Endothelial cell of umbilical vein (primary cell): ENCODE measurements around the gene ALX3. TPM values are rescaled to one million over a fixed set of nuclear protein-coding genes. Genes with fewer than 3 reads are reported as not detected.

Experiments used
- BruUV-seq: library from RNA; stranded (reverse); fragments of 400-500 nt; replicated peaks from 2 replicates; lab custom pipeline; 2021; lab: Mats Ljungman, UMichigan
- CTCF ChIA-PET: fragments of 300-600, 350-600 bp; sonication (Branson Sonifier 250); formaldehyde crosslinking; loops from one replicate; lab custom pipeline; 2021; ENCODE audit warnings: antibody characterized with exemption, inconsistent platforms; lab: Charles Lee
- POLR2A ChIA-PET: fragments of 300-600, 350-600 bp; sonication (Branson Sonifier 250); formaldehyde crosslinking; loops from one replicate; lab custom pipeline; 2021; ENCODE audit warnings: antibody characterized with exemption, inconsistent platforms; lab: Charles Lee
- DNase-seq: peaks from one replicate; pipeline ENCODE4 v3.0.0-alpha.2; 2011; ENCODE audit warnings: low read depth, low spot score
- FAIRE-seq: peaks from 2 replicates; lab custom pipeline; 2011; peaks lifted over from hg19 to GRCh38; lab: Jason Lieb, UNC
- H2AFZ ChIP-seq: 2 replicates; pipeline ENCODE4 v1.6.0; 2012; ENCODE audit warnings: low read depth, low read length, control low read depth, inconsistent platforms
- H3K27ac ChIP-seq: 2 replicates; pipeline ENCODE4 v1.5.1; 2011; ENCODE audit warnings: low read depth, mild to moderate bottlenecking, control low read depth, low read length, moderate library complexity; ENCODE audit not compliant: insufficient read depth
- H3K27me3 ChIP-seq, 2 experiments: 2 replicates each; pipeline versions ENCODE4 v1.6.0 to v1.6.1; 2011; ENCODE audit warnings: low read length in 2 of 2, mixed read lengths in 1 of 2; ENCODE audit not compliant: control insufficient read depth in 2 of 2, insufficient read depth in 2 of 2
- H3K36me3 ChIP-seq, 2 experiments: 2 replicates in 1 of 2; 3 replicates in 1 of 2; pipeline ENCODE4 v1.5.1; 2011; ENCODE audit warnings: low read length in 2 of 2, mild to moderate bottlenecking in 1 of 2, moderate library complexity in 1 of 2; ENCODE audit not compliant: control insufficient read depth in 2 of 2, insufficient read depth in 2 of 2; ENCODE audit errors: extremely low read depth in 1 of 2
- H3K4me1 ChIP-seq: 3 replicates; pipeline ENCODE4 v1.5.1; 2011; ENCODE audit warnings: mild to moderate bottlenecking, low read length; ENCODE audit not compliant: control insufficient read depth, insufficient read depth; ENCODE audit errors: extremely low read depth
- H3K4me2 ChIP-seq: 2 replicates; pipeline ENCODE4 v1.6.1; 2011; ENCODE audit warnings: low read length, control low read depth, mixed read lengths; ENCODE audit not compliant: insufficient read depth
- H3K4me3 ChIP-seq, 3 experiments: fragments of 200-600 bp in 1 of 3; sonication (generic), shearing (Covaris generic) in 1 of 3; replicated peaks in 1 of 3; 2 replicates each; pipeline ENCODE4 v1.5.1; 2011 to 2016; ENCODE audit warnings: control low read depth in 3 of 3, low read length in 3 of 3, mild to moderate bottlenecking in 2 of 3, inconsistent platforms in 1 of 3, low read depth in 1 of 3, moderate library complexity in 1 of 3; ENCODE audit not compliant: insufficient read depth in 1 of 3
- H3K79me2 ChIP-seq: 2 replicates; pipeline ENCODE4 v1.6.0; 2012; ENCODE audit warnings: low read length, inconsistent platforms; ENCODE audit not compliant: control insufficient read depth, insufficient read depth
- H3K9ac ChIP-seq: replicated peaks from 2 replicates; pipeline ENCODE3; 2011; ENCODE audit warnings: low read length, control low read depth; ENCODE audit not compliant: insufficient read depth; ENCODE audit errors: extremely low read depth
- H3K9me1 ChIP-seq: replicated peaks from 3 replicates; pipeline ENCODE4 v1.6.0; 2011; ENCODE audit warnings: mild to moderate bottlenecking, low read length; ENCODE audit not compliant: control insufficient read depth, insufficient read depth; ENCODE audit errors: extremely low read depth
- H3K9me3 ChIP-seq: replicated peaks from 2 replicates; pipeline ENCODE4 v1.5.1; 2012; ENCODE audit warnings: low read length, inconsistent platforms; ENCODE audit not compliant: control insufficient read depth, insufficient read depth
- H4K20me1 ChIP-seq: replicated peaks from 2 replicates; pipeline ENCODE3; 2011; ENCODE audit warnings: mild to moderate bottlenecking, low read length; ENCODE audit not compliant: control insufficient read depth, insufficient read depth; ENCODE audit errors: extremely low read depth
- CTCF ChIP-seq, 2 donors: IDR thresholded peaks; 1 replicate in 1 of 2; 2 replicates in 1 of 2; pipeline ENCODE4 v1.5.1; 2011; ENCODE audit warnings: low read length in 2 of 2, mild to moderate bottlenecking in 2 of 2, moderate library complexity in 2 of 2, control low read depth in 1 of 2, inconsistent platforms in 1 of 2, low read depth in 1 of 2; ENCODE audit not compliant: insufficient read depth in 1 of 2; ENCODE audit errors: extremely low read depth in 1 of 2
- EZH2 ChIP-seq: IDR thresholded peaks from 2 replicates; pipeline ENCODE4 v1.6.1; 2012; ENCODE audit warnings: borderline replicate concordance, low read depth, mild to moderate bottlenecking, moderate library complexity, low read length, inconsistent platforms; ENCODE audit not compliant: severe bottlenecking
- FOS ChIP-seq: IDR thresholded peaks from 2 replicates; pipeline ENCODE4 v1.6.1; 2011; ENCODE audit warnings: mild to moderate bottlenecking, low read length, moderate library complexity, borderline replicate concordance; ENCODE audit not compliant: insufficient read depth
- GATA2 ChIP-seq: IDR thresholded peaks from 2 replicates; pipeline ENCODE4 v1.7.0; 2011; ENCODE audit warnings: low read depth, mild to moderate bottlenecking, moderate library complexity, mixed read lengths, low read length; ENCODE audit not compliant: insufficient read length, insufficient read depth
- JUN ChIP-seq: IDR thresholded peaks from 2 replicates; pipeline ENCODE4 v1.6.1; 2011; ENCODE audit warnings: borderline replicate concordance, low read depth; ENCODE audit not compliant: insufficient read length, insufficient read depth
- MAX ChIP-seq: IDR thresholded peaks from 2 replicates; pipeline ENCODE4 v1.6.1; 2011; ENCODE audit not compliant: insufficient read depth, insufficient read length
- MYC ChIP-seq: IDR thresholded peaks from one replicate; pipeline ENCODE4 v1.6.1; 2011; ENCODE audit warnings: mild to moderate bottlenecking, low read depth, low read length
- POLR2A ChIP-seq: IDR thresholded peaks from 2 replicates; pipeline ENCODE4 v1.6.1; 2012; ENCODE audit warnings: low read depth, mild to moderate bottlenecking, control low read depth, low read length
- POLR2AphosphoS5 ChIP-seq: IDR thresholded peaks from 2 replicates; pipeline ENCODE4 v1.6.1; 2012; ENCODE audit warnings: low read depth, mild to moderate bottlenecking, control low read depth, low read length, moderate library complexity; ENCODE audit not compliant: insufficient read depth
- dilution Hi-C: fragments of 300-500 bp; cut with MboI; formaldehyde crosslinking; loops from one replicate; pipeline ENCODE4 v1.15.0; 2019; ENCODE audit warnings: low sequenced_read_pairs; ENCODE audit not compliant: extremely low pct_ligation_motif_present
- intact Hi-C: fragments of 100-400 bp; cut with micrococcal nuclease; formaldehyde crosslinking; loops from one replicate; pipeline ENCODE4 v1.10.0; 2022
- polyA plus RNA-seq, 4 experiments: library from polyadenylated mRNA; depleted of rRNA in 3 of 4; stranded (reverse) in 3 of 4; unstranded in 1 of 4; fragments of >200 nt; gene quantifications; 2 replicates each; pipeline versions ENCODE4 v1.2.1 to v1.2.3, GENCODE V29; 2011 to 2012; ENCODE audit warnings: missing spikeins in 1 of 4
- total RNA-seq: library from RNA; stranded (reverse); gene quantifications from 2 replicates; pipeline ENCODE4 v1.2.3, GENCODE V29; 2021

The ALX3 gene
- total and polyA plus RNA-seq, 2 donors (not counting 3 experiments of a cell fraction or from before 2014, with no cell fraction given) = not detected

GRCh38 chr1:110102081-110102480 lies 31.6 kb upstream of the ALX3 start:
- Histone ChIP-seq H3K4me1 (no peaks in the 10 kb centered on the region), H3K4me3 (no peak overlapping the region), H3K4me2 (no peak overlapping the region), H3K27ac (no peak overlapping the region), H3K9me3 (no peaks in the 10 kb centered on the region), H2AFZ (no peak overlapping the region), H3K79me2 (no peaks in the 10 kb centered on the region), H3K9me1 (no peaks in the 10 kb centered on the region), H4K20me1 (no peaks in the 10 kb centered on the region), H3K9ac (no peak overlapping the region), H3K27me3 (peaks cover 6 to 8% of the 10 kb centered on the region in 2 experiments), H3K36me3 (no peaks in the 10 kb centered on the region)
- DNase-seq = no peak
- ChIA-PET POLR2A (no interaction called here), CTCF (interaction anchor here (0.9 to 13.7 kb wide), 5 partner anchors 8 to 358 kb away, joined by 3 to 272 read pairs (median 7); no protein-coding TSS in a partner anchor)
- FAIRE-seq = no peak
- TF ChIP-seq GATA2 (no peak), POLR2A (no peak), CTCF (IDR thresholded peaks at IDR 0.05; ENCODE audit: extremely low read depth in 1 of 2, insufficient read depth in 1 of 2, low read depth in 1 of 2, low read length in 2 of 2) (no peak), FOS (no peak), MAX (no peak), JUN (no peak), POLR2AphosphoS5 (no peak), EZH2 (no peak), MYC (no peak)
- intact Hi-C loops (no loop called here), dilution Hi-C loops (no loop called here)
- no TSS peak for BruUV-seq
